SU-DHL-6 (cell line): Measurements from ENCODE around the gene ZNF423.

Experiments
- EZH2phosphoT487 ChIP-seq: fragments of 200-600 bp; sonication (generic), shearing (Covaris generic); conservative IDR thresholded peaks from 2 replicates; pipeline ENCODE4 v1.6.1; 2018; ENCODE audit warnings: mild to moderate bottlenecking, antibody characterized with exemption, low read length, moderate library complexity, mixed read lengths
- TF ChIP-seq, protein P1 (sequence below): fragments of 200-600 bp; sonication (generic); IDR thresholded peaks from one replicate; pipeline ENCODE4 v1.5.1; 2017; ENCODE audit warnings: antibody characterized with exemption, mild to moderate bottlenecking, low read length, moderate library complexity; ENCODE audit not compliant: insufficient read depth, poor library complexity, severe bottlenecking

DNA sequence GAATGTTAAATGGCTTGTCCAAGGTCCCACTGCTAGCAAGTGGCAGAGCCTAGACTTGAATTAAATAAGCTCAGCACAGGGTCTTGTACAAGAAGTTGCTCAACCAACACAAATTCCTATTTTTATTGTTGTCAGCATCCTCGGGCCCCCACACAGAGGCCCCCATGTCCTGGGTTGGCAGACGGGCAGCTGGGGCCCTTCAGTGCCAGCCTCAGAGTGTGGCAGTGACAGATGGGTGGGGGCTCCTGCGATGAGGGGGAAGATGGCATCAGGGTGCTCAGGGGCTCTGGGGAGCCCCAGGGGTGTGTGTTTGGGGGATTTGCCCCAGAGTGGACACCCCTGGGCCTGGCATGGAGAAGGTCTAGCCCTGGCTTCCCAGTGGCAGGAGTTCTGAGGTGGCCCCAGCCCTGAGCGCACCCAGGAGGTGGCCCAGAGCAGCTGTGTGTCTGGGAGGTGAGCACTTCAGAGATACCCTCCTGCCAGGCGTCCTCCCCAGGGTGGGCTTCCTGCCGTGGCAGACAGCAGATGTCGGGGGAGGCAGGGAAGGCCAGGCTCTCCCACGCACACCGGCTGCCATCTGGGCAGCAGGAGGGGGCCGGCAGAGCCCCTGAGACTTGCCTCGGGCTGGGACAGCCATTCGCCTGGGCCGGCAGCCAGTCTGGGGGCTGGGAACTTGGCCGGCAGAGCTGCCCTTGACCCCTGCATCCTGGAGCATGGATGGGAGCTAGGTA, 331.5 kb downstream of the ZNF423 start:
- TF ChIP-seq, protein P1, sequence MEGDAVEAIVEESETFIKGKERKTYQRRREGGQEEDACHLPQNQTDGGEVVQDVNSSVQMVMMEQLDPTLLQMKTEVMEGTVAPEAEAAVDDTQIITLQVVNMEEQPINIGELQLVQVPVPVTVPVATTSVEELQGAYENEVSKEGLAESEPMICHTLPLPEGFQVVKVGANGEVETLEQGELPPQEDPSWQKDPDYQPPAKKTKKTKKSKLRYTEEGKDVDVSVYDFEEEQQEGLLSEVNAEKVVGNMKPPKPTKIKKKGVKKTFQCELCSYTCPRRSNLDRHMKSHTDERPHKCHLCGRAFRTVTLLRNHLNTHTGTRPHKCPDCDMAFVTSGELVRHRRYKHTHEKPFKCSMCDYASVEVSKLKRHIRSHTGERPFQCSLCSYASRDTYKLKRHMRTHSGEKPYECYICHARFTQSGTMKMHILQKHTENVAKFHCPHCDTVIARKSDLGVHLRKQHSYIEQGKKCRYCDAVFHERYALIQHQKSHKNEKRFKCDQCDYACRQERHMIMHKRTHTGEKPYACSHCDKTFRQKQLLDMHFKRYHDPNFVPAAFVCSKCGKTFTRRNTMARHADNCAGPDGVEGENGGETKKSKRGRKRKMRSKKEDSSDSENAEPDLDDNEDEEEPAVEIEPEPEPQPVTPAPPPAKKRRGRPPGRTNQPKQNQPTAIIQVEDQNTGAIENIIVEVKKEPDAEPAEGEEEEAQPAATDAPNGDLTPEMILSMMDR: no peak
- TF ChIP-seq EZH2phosphoT487: no peak
